Trophoblast cell (in vitro differentiated cells and primary cell): Measurements from ENCODE around the gene NPEPL1.

Source experiments
- DNase-seq, 2 donors: peaks; one replicate each; pipeline ENCODE4 v3.0.0-alpha.2; 2016
- H2AFZ ChIP-seq: 2 replicates; pipeline ENCODE4 v1.6.1; 2013; ENCODE audit warnings: low read length, moderate library complexity, mild to moderate bottlenecking; ENCODE audit not compliant: insufficient read depth, poor library complexity
- H2AK5ac ChIP-seq: 2 replicates; pipeline ENCODE4 v1.6.1; 2013; ENCODE audit warnings: mild to moderate bottlenecking, low read length
- H2BK120ac ChIP-seq: 2 replicates; pipeline ENCODE4 v1.6.1; 2013; ENCODE audit warnings: low read length, mild to moderate bottlenecking, moderate library complexity; ENCODE audit not compliant: insufficient read depth, poor library complexity
- H2BK12ac ChIP-seq: 2 replicates; pipeline ENCODE4 v1.6.1; 2013; ENCODE audit warnings: mild to moderate bottlenecking, low read length, moderate library complexity
- H2BK5ac ChIP-seq: 2 replicates; pipeline ENCODE4 v1.6.1; 2013; ENCODE audit warnings: low read length, low read depth, moderate library complexity, mild to moderate bottlenecking; ENCODE audit not compliant: poor library complexity
- H3K14ac ChIP-seq: 2 replicates; pipeline ENCODE4 v1.6.1; 2013; ENCODE audit warnings: mild to moderate bottlenecking, low read length
- H3K18ac ChIP-seq: 2 replicates; pipeline ENCODE4 v1.6.1; 2013; ENCODE audit warnings: mild to moderate bottlenecking, low read length
- H3K23ac ChIP-seq: 2 replicates; pipeline ENCODE4 v1.6.1; 2013; ENCODE audit warnings: low read length
- H3K27ac ChIP-seq: 2 replicates; pipeline ENCODE4 v1.5.1; 2013; ENCODE audit warnings: low read depth, mild to moderate bottlenecking, inconsistent platforms, low read length, moderate library complexity
- H3K27me3 ChIP-seq: 2 replicates; pipeline ENCODE4 v1.6.1; 2013; ENCODE audit warnings: inconsistent platforms, mild to moderate bottlenecking, low read length, moderate library complexity; ENCODE audit not compliant: insufficient read depth
- H3K36me3 ChIP-seq, 2 experiments: 1 replicate in 1 of 2; 2 replicates in 1 of 2; pipeline ENCODE4 v1.6.1; 2013; ENCODE audit warnings: low read length in 2 of 2, mild to moderate bottlenecking in 2 of 2, moderate library complexity in 1 of 2; ENCODE audit not compliant: insufficient read depth in 2 of 2, control insufficient read depth in 1 of 2
- H3K4ac ChIP-seq: 2 replicates; pipeline ENCODE4 v1.6.1; 2013; ENCODE audit warnings: low read depth, mild to moderate bottlenecking, low read length, moderate library complexity
- H3K4me1 ChIP-seq, 2 experiments: 1 replicate in 1 of 2; 2 replicates in 1 of 2; pipeline ENCODE4 v1.6.1; 2013; ENCODE audit warnings: low read length in 2 of 2, mild to moderate bottlenecking in 2 of 2, moderate library complexity in 1 of 2; ENCODE audit not compliant: insufficient read depth in 2 of 2, control insufficient read depth in 1 of 2
- H3K4me2 ChIP-seq: 2 replicates; pipeline ENCODE4 v1.6.1; 2013; ENCODE audit warnings: inconsistent platforms, mild to moderate bottlenecking, low read length, moderate library complexity
- H3K4me3 ChIP-seq: 2 replicates; pipeline ENCODE4 v1.5.1; 2013; ENCODE audit warnings: mild to moderate bottlenecking, low read depth, low read length, inconsistent platforms
- H3K79me1 ChIP-seq: one replicate; pipeline ENCODE4 v1.6.1; 2013; ENCODE audit warnings: low read length
- H3K79me2 ChIP-seq: 2 replicates; pipeline ENCODE4 v1.6.1; 2013; ENCODE audit warnings: low read length, mild to moderate bottlenecking; ENCODE audit not compliant: control insufficient read depth, insufficient read depth, poor library complexity
- H3K9ac ChIP-seq: 2 replicates; pipeline ENCODE4 v1.6.1; 2013; ENCODE audit warnings: mild to moderate bottlenecking, low read length
- H3K9me3 ChIP-seq: 2 replicates; pipeline ENCODE4 v1.6.1; 2013; ENCODE audit warnings: low read depth, mild to moderate bottlenecking, control low read depth, inconsistent platforms, low read length; ENCODE audit not compliant: insufficient read depth
- H4K12ac ChIP-seq: 2 replicates; pipeline ENCODE4 v1.6.1; 2013; ENCODE audit warnings: low read depth, mild to moderate bottlenecking, low read length, moderate library complexity
- H4K8ac ChIP-seq: 2 replicates; pipeline ENCODE4 v1.6.1; 2013; ENCODE audit warnings: low read depth, mild to moderate bottlenecking, low read length, moderate library complexity
- H4K91ac ChIP-seq: one replicate; pipeline ENCODE4 v1.6.1; 2013; ENCODE audit warnings: low read depth, mild to moderate bottlenecking, low read length, moderate library complexity
- WGBS: extraction: QIAGEN DNeasy Blood & Tissue Kit; methylation state at CpG from one replicate; pipeline ENCODE4 v1.1.7; 2013; ENCODE audit warnings: missing lambda C conversion rate; ENCODE audit not compliant: insufficient read length, insufficient coverage; ENCODE audit errors: extremely low coverage; 5-methylcytosine and 5-hydroxymethylcytosine counted together

NPEPL1 gene

DNA sequence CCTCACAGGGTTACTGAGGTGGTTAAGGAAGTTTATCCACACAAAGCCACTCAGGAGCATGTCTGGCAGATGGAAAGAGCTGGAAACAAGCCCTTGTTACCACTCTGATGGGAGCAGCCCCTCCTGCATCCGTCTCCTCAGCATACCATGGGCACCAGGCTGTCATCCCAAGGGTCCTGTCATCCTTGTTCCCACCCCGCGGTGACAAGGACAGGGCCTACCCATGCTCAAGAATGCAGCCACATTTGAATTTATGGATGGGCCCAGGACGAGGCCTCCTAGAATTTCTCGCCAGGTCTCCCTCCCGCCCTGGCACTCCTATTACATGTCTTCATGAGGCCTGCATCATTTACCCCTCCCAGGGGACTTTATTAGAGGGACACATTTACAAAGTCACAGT is 60.0 kb downstream of the NPEPL1 start:
- H3K23ac ChIP-seq: no peak overlapping the region
- WGBS: no CpG with 5 or more reads among the region's 6 CpGs

DNA sequence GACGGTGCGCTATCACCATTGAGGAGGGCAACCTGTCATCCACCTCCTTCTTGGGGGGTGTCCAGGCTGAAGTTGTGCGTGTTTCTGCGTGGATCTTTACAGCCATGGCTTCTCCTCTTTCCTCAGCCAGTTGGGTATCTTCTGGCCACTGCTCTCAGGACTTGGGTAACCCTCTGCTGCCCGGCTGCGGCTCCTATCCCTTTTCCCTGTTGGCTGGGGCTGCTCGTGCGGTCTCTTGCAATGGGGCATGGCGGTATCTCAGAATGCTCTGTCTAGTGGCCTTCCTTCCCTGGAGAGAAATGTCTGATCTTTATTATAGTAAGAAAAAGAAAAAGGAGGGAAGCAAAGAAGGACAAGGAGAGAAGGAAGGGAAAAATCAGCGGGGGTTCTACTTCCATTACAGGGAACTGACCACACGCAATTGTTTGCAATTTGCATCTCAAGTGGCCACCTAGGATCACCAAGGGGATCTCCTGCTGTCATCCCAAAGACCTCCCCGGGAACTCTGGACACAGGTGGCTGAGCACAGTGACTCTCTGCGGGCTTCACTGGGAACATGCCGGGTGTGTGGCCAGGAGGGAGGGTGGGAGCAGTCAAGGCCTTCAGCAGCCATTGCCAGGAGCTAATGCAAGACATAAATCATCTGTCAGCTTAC is 60.8 kb downstream of the NPEPL1 start:
- H2BK5ac ChIP-seq: no peak overlapping the region
- no peak overlapping the region for H4K91ac ChIP-seq
- H3K14ac ChIP-seq: no peak overlapping the region
- no peak overlapping the region for H3K18ac ChIP-seq
- H3K27me3 ChIP-seq: no peaks in the 10 kb centered on the region
- H3K4me2 ChIP-seq: no peak overlapping the region
- H3K36me3 ChIP-seq: no peaks in the 10 kb centered on the region
- H2AK5ac ChIP-seq: no peak overlapping the region
- no peak overlapping the region for H2BK12ac ChIP-seq
- no peak overlapping the region for H4K12ac ChIP-seq
- no peak overlapping the region for H3K27ac ChIP-seq
- H3K79me2 ChIP-seq: no peaks in the 10 kb centered on the region
- DNase-seq: no peak
- H3K4me3 ChIP-seq: no peak overlapping the region
- no peak overlapping the region for H3K9ac ChIP-seq
- no peak overlapping the region for H3K4ac ChIP-seq
- H2AFZ ChIP-seq: no peak overlapping the region
- H3K23ac ChIP-seq: no peak overlapping the region
- H2BK120ac ChIP-seq: no peak overlapping the region
- H4K8ac ChIP-seq: no peak overlapping the region
- no peaks in the 10 kb centered on the region for H3K9me3 ChIP-seq
- WGBS: no CpG with 5 or more reads among the region's 14 CpGs
- H3K79me1 ChIP-seq: no peaks in the 10 kb centered on the region
- no peaks in the 10 kb centered on the region for H3K4me1 ChIP-seq

More for the DNA sequence above, 60.0 kb downstream of the NPEPL1 start:
- no peak overlapping the region for H3K9ac ChIP-seq
- H3K36me3 ChIP-seq: no peaks in the 10 kb centered on the region
- H2AFZ ChIP-seq: no peak overlapping the region
- no peaks in the 10 kb centered on the region for H3K79me1 ChIP-seq
- no peak overlapping the region for H4K91ac ChIP-seq
- no peak overlapping the region for H4K12ac ChIP-seq
- H3K4me1 ChIP-seq: no peaks in the 10 kb centered on the region
- H3K27me3 ChIP-seq: no peaks in the 10 kb centered on the region
- no peak overlapping the region for H3K18ac ChIP-seq
- no peak overlapping the region for H2AK5ac ChIP-seq
- H2BK120ac ChIP-seq: no peak overlapping the region
- H3K14ac ChIP-seq: no peak overlapping the region
- H3K27ac ChIP-seq: no peak overlapping the region
- no peaks in the 10 kb centered on the region for H3K9me3 ChIP-seq
- DNase-seq: no peak
- no peak overlapping the region for H3K4me2 ChIP-seq
- H3K4ac ChIP-seq: no peak overlapping the region
- no peak overlapping the region for H3K4me3 ChIP-seq
- no peak overlapping the region for H2BK5ac ChIP-seq
- H3K79me2 ChIP-seq: no peaks in the 10 kb centered on the region
- no peak overlapping the region for H4K8ac ChIP-seq
- H2BK12ac ChIP-seq: no peak overlapping the region

DNA sequence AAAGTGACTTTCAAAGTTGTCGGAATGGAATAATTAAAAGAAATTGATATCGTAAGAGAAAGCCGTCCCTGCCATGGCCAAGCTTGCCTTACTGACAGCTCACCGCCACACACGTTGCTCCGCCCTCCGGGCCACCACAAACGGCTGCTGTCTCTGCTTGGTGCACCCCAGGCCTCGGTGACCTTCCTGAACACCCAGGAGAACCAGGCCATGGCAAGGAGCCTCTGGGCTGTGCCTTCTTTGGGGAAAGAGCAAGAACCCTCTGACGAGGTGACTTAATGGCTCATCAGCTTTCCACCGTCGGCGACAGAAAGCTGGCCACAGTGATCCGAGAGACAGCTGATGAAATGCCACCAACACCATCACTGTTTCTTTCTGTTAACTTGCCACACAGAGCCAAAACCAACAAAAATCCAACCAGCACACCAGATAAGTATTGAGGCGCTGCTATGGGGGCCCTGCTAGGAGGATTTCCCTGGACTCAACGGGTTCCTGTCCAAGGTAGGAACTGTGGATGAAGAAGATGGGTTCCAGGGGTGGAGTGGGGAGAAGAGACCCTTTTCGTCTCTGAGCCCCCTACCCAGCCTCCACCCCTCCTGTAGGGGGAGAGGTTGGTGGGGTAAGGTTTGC is 61.4 kb downstream of the NPEPL1 start:
- WGBS: no CpG with 5 or more reads among the region's 17 CpGs
- Histone ChIP-seq H4K91ac (no peak overlapping the region), H2AFZ (no peak overlapping the region), H2BK12ac (no peak overlapping the region), H3K27me3 (no peaks in the 10 kb centered on the region), H3K4ac (no peak overlapping the region), H2BK120ac (no peak overlapping the region), H3K9me3 (no peaks in the 10 kb centered on the region), H3K18ac (no peak overlapping the region), H3K4me1 (no peaks in the 10 kb centered on the region), H3K4me2 (no peak overlapping the region), H3K9ac (no peak overlapping the region), H3K79me1 (no peaks in the 10 kb centered on the region), H3K79me2 (no peaks in the 10 kb centered on the region), H3K14ac (no peak overlapping the region), H3K27ac (no peak overlapping the region), H2BK5ac (no peak overlapping the region), H4K8ac (no peak overlapping the region), H4K12ac (no peak overlapping the region), H3K23ac (no peak overlapping the region), H3K4me3 (no peak overlapping the region), H3K36me3 (no peaks in the 10 kb centered on the region), H2AK5ac (no peak overlapping the region)
- no peak for DNase-seq

DNA sequence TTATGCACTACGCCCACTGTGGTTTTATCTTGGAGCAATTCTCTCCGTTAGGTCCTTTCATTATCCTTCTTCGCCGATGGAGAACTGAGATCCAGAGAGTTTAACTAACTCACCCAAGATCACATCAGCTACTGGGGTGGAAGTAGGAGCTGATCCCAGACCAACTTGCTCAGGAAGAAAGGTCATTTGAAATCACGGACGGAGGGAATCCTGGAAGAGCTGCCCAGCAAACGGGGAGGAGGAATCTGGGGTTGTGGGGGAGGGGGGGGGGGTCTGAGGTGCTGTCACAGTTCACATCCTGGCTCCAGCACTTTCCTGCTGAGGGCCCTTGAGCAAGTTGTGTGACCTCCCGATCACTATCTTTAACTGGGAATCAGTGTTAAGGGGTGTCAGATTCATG is 62.0 kb downstream of the NPEPL1 start:
- no peak for DNase-seq
- Histone ChIP-seq H2BK120ac (no peak overlapping the region), H3K79me1 (no peaks in the 10 kb centered on the region), H4K8ac (no peak overlapping the region), H2AFZ (no peak overlapping the region), H3K18ac (no peak overlapping the region), H3K27me3 (no peaks in the 10 kb centered on the region), H3K14ac (no peak overlapping the region), H3K4me3 (no peak overlapping the region), H3K9ac (no peak overlapping the region), H4K12ac (no peak overlapping the region), H2BK12ac (no peak overlapping the region), H3K9me3 (no peaks in the 10 kb centered on the region), H4K91ac (no peak overlapping the region), H3K36me3 (no peaks in the 10 kb centered on the region), H2BK5ac (no peak overlapping the region), H3K4me2 (no peak overlapping the region), H3K4me1 (no peaks in the 10 kb centered on the region), H3K79me2 (no peaks in the 10 kb centered on the region), H3K27ac (no peak overlapping the region), H3K4ac (no peak overlapping the region), H3K23ac (no peak overlapping the region), H2AK5ac (no peak overlapping the region)
- WGBS: no CpG with 5 or more reads among the region's 8 CpGs
